SU-DHL-6 (cell line): ENCODE measurements around the gene NDNF.

ENCODE experiments used
- H2AFZ ChIP-seq: fragments of 200-600 bp; sonication (generic); 2 replicates; pipeline ENCODE4 v1.6.1; 2014; ENCODE audit warnings: low read depth, mild to moderate bottlenecking, moderate library complexity, mixed read lengths, antibody characterized with exemption, low read length; ENCODE audit not compliant: severe bottlenecking
- H3F3A ChIP-seq: fragments of 200-600 bp; shearing (Covaris generic); 2 replicates; pipeline ENCODE4 v1.6.0; 2016; ENCODE audit warnings: antibody characterized with exemption, mild to moderate bottlenecking; ENCODE audit not compliant: insufficient read depth
- H3K27ac ChIP-seq: fragments of 200-600 bp; sonication (generic); 2 replicates; pipeline ENCODE4 v1.5.1; 2016; ENCODE audit warnings: low read depth, mild to moderate bottlenecking, low read length, moderate library complexity, mixed read lengths
- H3K27me3 ChIP-seq: fragments of 200-600 bp; sonication (generic), shearing (Covaris generic); 2 replicates; pipeline ENCODE4 v1.6.0; 2014; ENCODE audit warnings: mild to moderate bottlenecking, low read length
- H3K36me3 ChIP-seq: fragments of 200-600 bp; sonication (generic); 2 replicates; pipeline ENCODE4 v1.6.1; 2014; ENCODE audit warnings: mild to moderate bottlenecking, low read length, mixed read lengths
- H3K4me2 ChIP-seq: fragments of 300-600, 200-600 bp; shearing (Covaris generic), sonication (generic); 2 replicates; pipeline ENCODE4 v1.6.0; 2014; ENCODE audit warnings: low read length, low read depth, mild to moderate bottlenecking; ENCODE audit not compliant: poor library complexity, severe bottlenecking
- H3K4me3 ChIP-seq: fragments of 200-600 bp; sonication (generic); 2 replicates; pipeline ENCODE4 v1.5.1; 2014; ENCODE audit warnings: antibody characterized with exemption, low read length, mild to moderate bottlenecking, mixed read lengths; ENCODE audit not compliant: insufficient read depth, poor library complexity, severe bottlenecking
- H3K79me2 ChIP-seq: fragments of 200-600 bp; sonication (generic); 2 replicates; pipeline ENCODE4 v1.6.1; 2014; ENCODE audit warnings: mild to moderate bottlenecking, low read length, moderate library complexity; ENCODE audit not compliant: insufficient read depth
- H3K9ac ChIP-seq: fragments of 200-600 bp; sonication (generic); 2 replicates; pipeline ENCODE4 v1.7.0; 2014; ENCODE audit warnings: mild to moderate bottlenecking, low read length
- H3K9me2 ChIP-seq: fragments of 200-600 bp; sonication (generic); replicated peaks from 2 replicates; pipeline ENCODE4 v1.6.1; 2014; ENCODE audit warnings: low read length; ENCODE audit not compliant: insufficient read depth
- H3K9me3 ChIP-seq: fragments of 200-600 bp; sonication (generic); 2 replicates; pipeline ENCODE4 v1.6.1; 2014; ENCODE audit warnings: low read length, mixed read lengths; ENCODE audit not compliant: insufficient read depth
- H4K20me1 ChIP-seq: fragments of 200-600 bp; sonication (generic); 2 replicates; pipeline ENCODE4 v1.6.1; 2014; ENCODE audit warnings: low read depth, mild to moderate bottlenecking, antibody characterized with exemption, low read length, moderate library complexity, mixed read lengths
- EZH2phosphoT487 ChIP-seq: fragments of 200-600 bp; sonication (generic), shearing (Covaris generic); conservative IDR thresholded peaks from 2 replicates; pipeline ENCODE4 v1.6.1; 2018; ENCODE audit warnings: mild to moderate bottlenecking, antibody characterized with exemption, low read length, moderate library complexity, mixed read lengths
- TF ChIP-seq, protein P1 (sequence below): fragments of 200-600 bp; sonication (generic); IDR thresholded peaks from one replicate; pipeline ENCODE4 v1.5.1; 2017; ENCODE audit warnings: antibody characterized with exemption, mild to moderate bottlenecking, low read length, moderate library complexity; ENCODE audit not compliant: insufficient read depth, poor library complexity, severe bottlenecking

NDNF gene

DNA sequence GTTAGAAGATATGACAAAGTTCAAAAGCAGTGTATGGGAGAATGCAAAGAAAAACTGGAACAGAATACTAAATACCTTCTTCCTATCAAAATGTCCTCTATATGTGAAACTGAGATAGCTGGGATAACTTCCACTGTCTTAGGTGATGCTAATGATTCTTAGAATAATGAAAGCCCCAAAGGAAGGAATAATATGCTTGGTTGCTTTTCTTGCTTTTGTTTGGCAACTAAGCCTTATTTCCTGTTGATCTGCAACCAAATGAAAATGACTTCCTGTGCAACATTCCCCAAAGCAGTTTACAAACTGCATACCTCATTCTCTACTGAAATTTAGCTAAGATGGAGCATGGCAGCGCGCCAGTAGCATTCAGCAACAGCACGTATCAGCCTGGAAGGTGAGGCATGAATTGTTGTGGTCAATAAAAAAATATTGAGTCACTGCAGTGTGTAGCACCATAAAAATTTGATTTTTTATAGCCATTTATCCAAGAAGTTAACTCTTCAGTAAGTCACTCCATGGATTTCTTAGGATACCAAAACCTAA lies 18.7 kb downstream of the NDNF start:
- H3K9me3 ChIP-seq = no peaks in the 10 kb centered on the region
- H3K4me3 ChIP-seq = no peak overlapping the region
- H3F3A ChIP-seq = no peaks in the 10 kb centered on the region
- H3K27ac ChIP-seq = no peak overlapping the region
- no peaks in the 10 kb centered on the region for H3K36me3 ChIP-seq
- H3K9ac ChIP-seq = no peak overlapping the region
- TF ChIP-seq, protein P1, sequence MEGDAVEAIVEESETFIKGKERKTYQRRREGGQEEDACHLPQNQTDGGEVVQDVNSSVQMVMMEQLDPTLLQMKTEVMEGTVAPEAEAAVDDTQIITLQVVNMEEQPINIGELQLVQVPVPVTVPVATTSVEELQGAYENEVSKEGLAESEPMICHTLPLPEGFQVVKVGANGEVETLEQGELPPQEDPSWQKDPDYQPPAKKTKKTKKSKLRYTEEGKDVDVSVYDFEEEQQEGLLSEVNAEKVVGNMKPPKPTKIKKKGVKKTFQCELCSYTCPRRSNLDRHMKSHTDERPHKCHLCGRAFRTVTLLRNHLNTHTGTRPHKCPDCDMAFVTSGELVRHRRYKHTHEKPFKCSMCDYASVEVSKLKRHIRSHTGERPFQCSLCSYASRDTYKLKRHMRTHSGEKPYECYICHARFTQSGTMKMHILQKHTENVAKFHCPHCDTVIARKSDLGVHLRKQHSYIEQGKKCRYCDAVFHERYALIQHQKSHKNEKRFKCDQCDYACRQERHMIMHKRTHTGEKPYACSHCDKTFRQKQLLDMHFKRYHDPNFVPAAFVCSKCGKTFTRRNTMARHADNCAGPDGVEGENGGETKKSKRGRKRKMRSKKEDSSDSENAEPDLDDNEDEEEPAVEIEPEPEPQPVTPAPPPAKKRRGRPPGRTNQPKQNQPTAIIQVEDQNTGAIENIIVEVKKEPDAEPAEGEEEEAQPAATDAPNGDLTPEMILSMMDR = no peak
- TF ChIP-seq EZH2phosphoT487 = no peak
- no peaks in the 10 kb centered on the region for H3K79me2 ChIP-seq
- H3K9me2 ChIP-seq = no peaks in the 10 kb centered on the region
- H3K27me3 ChIP-seq = no peaks in the 10 kb centered on the region
- H3K4me2 ChIP-seq = no peak overlapping the region
- H2AFZ ChIP-seq = no peak overlapping the region
- H4K20me1 ChIP-seq = no peaks in the 10 kb centered on the region

- Histone ChIP-seq H3K9me2 (no peaks in the 10 kb centered on the region), H3K79me2 (no peaks in the 10 kb centered on the region)
Measured at GRCh38 chr4:121050300-121050699, 22.0 kb downstream of the NDNF start.

DNA sequence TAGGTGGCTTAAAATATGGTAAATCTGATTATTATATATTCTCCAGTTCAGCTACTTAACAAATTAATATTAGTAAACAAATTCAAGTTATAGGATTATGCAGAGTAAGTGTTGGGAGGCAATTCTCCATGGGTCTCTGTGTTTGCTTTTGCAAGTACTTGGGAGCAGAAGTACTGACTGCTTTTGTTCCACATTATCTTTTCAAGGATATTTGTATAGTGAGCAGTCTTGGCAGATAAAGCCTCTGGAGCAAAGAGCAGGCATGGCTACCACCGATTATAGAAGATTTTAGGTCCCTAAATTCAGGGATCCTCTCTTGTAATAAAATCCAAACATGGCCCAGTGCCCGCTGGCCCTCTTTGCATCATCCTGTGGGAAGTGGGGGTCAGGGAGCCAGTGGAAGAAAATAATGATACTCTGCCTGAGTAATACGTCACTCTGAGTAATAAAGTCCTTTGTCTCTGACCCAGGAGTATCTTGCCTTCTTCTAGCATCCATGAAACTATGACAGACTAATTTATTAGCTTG lies 23.2 kb downstream of the NDNF start:
- no peak overlapping the region for H3K27ac ChIP-seq
- no peak overlapping the region for H2AFZ ChIP-seq
- H3K36me3 ChIP-seq = no peaks in the 10 kb centered on the region
- no peaks in the 10 kb centered on the region for H3K27me3 ChIP-seq
- no peaks in the 10 kb centered on the region for H4K20me1 ChIP-seq
- no peak overlapping the region for H3K9ac ChIP-seq
- H3K9me2 ChIP-seq = no peaks in the 10 kb centered on the region
- H3K9me3 ChIP-seq = no peaks in the 10 kb centered on the region
- TF ChIP-seq EZH2phosphoT487 = no peak
- TF ChIP-seq, protein P1 = no peak
- H3K4me2 ChIP-seq = no peak overlapping the region
- no peaks in the 10 kb centered on the region for H3F3A ChIP-seq
- H3K4me3 ChIP-seq = no peak overlapping the region
- H3K79me2 ChIP-seq = no peaks in the 10 kb centered on the region

More at GRCh38 chr4:121050300-121050699, 22.0 kb downstream of the NDNF start:
- H3K9me3 ChIP-seq = no peaks in the 10 kb centered on the region
- H3K4me3 ChIP-seq = no peak overlapping the region
- H3K36me3 ChIP-seq = no peaks in the 10 kb centered on the region
- H3K27ac ChIP-seq = no peak overlapping the region
- H2AFZ ChIP-seq = no peak overlapping the region
- no peaks in the 10 kb centered on the region for H3F3A ChIP-seq
- H3K9ac ChIP-seq = no peak overlapping the region
- TF ChIP-seq EZH2phosphoT487 = no peak
- TF ChIP-seq, protein P1 = no peak
- H3K4me2 ChIP-seq = no peak overlapping the region
- no peaks in the 10 kb centered on the region for H3K27me3 ChIP-seq
- no peaks in the 10 kb centered on the region for H4K20me1 ChIP-seq
